SJCRH30 (cell line): ENCODE results near the gene NACC2. TPM values are rescaled to one million over a fixed set of nuclear protein-coding genes. Genes with fewer than 3 reads are reported as not detected.
A peak's percentile ranks its signal among the peaks of the same experiment; 100 is the strongest.

Experiments used
- DNase-seq, 2 experiments: peaks; one replicate each; pipeline ENCODE4 v3.0.0-alpha.2; 2015 to 2020
- H3K27ac ChIP-seq: fragments of 250-450 bp; sonication (Bioruptor Pico); 2 replicates; pipeline ENCODE4 v1.5.1; 2020; ENCODE audit warnings: mild to moderate bottlenecking, moderate library complexity
- H3K27me3 ChIP-seq: fragments of 250-450 bp; sonication (Bioruptor Pico); 2 replicates; pipeline ENCODE4 v1.5.1; 2020; ENCODE audit warnings: mild to moderate bottlenecking, moderate library complexity
- H3K36me3 ChIP-seq: fragments of 250-450 bp; sonication (Bioruptor Pico); 2 replicates; pipeline ENCODE4 v1.5.1; 2020; ENCODE audit warnings: mild to moderate bottlenecking, moderate library complexity
- H3K4me1 ChIP-seq: fragments of 250-450 bp; sonication (Bioruptor Pico); 2 replicates; pipeline ENCODE4 v1.5.1; 2020; ENCODE audit warnings: mild to moderate bottlenecking, moderate library complexity
- H3K4me3 ChIP-seq: fragments of 250-450 bp; sonication (Bioruptor Pico); 2 replicates; pipeline ENCODE4 v1.5.1; 2020; ENCODE audit warnings: mild to moderate bottlenecking, moderate library complexity
- H3K9me3 ChIP-seq: fragments of 250-450 bp; sonication (Bioruptor Pico); replicated peaks from 2 replicates; pipeline ENCODE4 v1.5.1; 2020; ENCODE audit warnings: mild to moderate bottlenecking, moderate library complexity
- total RNA-seq: library from RNA; depleted of rRNA; stranded (reverse); fragments of >200 nt; shearing (Covaris generic); gene quantifications from 2 replicates; pipeline ENCODE4 v1.2.3, GENCODE V29; 2014

NACC2 gene
- total RNA-seq, 1 experiment from 2014 or later = 4.4 TPM

DNA sequence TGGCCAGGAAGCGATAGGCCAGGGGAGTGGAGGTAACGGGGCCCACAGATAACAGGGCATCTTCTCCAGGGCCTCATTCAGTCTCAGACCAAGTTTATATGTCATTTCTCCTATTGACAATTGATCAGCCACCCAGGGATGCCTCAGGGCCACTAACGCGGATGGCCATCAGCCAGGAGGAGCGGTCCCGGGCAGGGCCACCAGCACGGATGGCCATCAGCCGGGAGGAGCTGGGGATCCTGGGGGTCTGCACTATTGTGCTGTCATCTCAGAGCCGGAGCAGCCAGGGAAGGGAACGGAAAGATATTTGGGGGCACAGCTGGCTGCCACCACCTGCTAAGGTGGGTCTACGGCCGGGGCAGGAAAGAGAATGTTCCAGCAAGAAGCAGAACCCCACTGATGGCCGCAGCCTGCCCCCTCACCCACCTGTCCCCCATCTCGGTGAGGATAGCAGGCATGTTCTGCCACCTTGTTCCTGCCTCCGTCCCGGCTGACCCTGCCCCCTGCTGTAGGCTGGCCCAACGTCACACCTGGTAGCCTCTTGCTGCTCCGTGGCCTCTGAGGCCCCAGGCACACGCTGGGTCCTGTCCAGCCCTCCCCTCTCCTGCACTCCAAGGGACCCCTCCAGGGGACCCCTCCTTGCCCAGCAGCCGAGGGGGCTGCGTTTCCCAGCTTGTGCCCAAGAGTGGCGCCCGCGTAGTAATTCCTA lies 112.4 kb downstream of the NACC2 start:
- no peak overlapping the region for H3K27ac ChIP-seq
- H3K36me3 ChIP-seq = no peaks in the 10 kb centered on the region
- no peaks in the 10 kb centered on the region for H3K9me3 ChIP-seq
- H3K4me3 ChIP-seq = no peak overlapping the region
- H3K4me1 ChIP-seq = peaks cover 21% of the 10 kb centered on the region
- no peak for DNase-seq
- H3K27me3 ChIP-seq = peaks cover 31% of the 10 kb centered on the region

DNA sequence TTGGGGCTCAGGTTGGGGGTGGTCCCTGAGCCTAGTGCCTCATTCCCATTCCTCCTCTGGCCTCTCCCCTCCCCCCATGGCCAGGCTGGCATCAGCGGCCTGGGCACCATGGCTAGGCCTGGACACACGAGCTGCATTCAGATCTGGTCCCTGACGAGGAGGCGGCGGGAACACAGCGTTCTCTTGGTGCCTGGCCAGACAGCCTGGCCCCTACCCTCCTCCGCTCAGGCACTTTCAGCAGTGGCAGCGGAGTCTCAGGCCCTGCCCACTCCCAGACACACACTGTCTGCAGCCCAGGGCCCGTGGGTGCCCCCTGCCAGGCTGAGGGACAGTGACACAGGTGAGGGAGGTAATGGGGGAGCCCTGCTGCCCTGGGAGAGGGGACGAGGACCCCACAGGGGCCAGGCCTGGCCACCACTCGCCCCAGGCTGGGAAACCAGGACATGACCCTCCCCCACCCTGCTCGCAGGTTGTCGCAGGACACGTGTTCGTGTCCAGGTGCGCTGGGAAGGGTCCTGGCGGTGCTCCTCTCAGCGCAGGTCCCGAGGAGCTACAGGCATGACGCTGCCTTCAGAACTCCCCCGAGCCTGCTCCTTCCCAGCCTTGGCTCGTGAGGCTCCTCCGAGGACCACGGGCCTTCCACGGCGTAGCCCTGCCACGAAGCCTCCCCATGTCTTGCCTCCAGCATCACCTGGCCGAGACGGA lies 114.0 kb downstream of the NACC2 start:
- DNase-seq = no peak
- H3K9me3 ChIP-seq = no peaks in the 10 kb centered on the region
- H3K4me1 ChIP-seq = peaks cover 28% of the 10 kb centered on the region
- H3K36me3 ChIP-seq = no peaks in the 10 kb centered on the region
- H3K27ac ChIP-seq = no peak overlapping the region
- no peak overlapping the region for H3K4me3 ChIP-seq
- peaks cover 23% of the 10 kb centered on the region; the same call in 1 of the 2 replicates for H3K27me3 ChIP-seq

DNA sequence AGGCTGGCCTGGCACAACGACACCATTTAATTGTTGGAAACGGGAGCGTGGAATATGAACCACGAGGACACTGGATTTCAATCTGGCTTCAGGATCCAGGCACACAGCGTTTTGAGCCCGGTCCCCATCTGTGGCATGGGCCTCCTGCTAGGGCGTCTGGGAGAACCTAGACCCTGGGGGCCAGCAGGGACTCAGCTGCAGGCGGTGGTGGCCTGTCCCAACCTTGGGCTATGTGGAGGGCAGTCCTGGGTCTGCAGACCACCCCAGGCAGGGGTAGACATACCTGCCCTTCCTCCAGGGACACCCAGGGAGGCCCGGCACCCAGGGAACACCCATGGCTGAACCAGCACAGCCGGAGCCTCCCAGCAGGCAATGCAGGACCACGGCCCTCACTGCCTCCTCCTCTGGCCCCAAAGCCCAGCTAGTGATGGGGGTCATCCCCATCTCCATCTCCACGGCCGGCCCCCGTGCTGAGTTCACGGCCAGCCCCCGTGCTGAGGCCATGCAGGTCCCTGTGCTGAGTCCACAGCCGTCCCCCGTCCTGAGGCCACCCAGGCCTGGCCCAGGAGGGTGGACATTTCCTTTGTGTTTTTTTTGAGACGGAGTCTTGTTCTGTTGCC lies 115.4 kb downstream of the NACC2 start:
- Histone ChIP-seq H3K4me1 (peaks cover 17% of the 10 kb centered on the region), H3K27ac (no peak overlapping the region), H3K9me3 (no peaks in the 10 kb centered on the region), H3K4me3 (no peak overlapping the region), H3K36me3 (no peaks in the 10 kb centered on the region), H3K27me3 (peaks cover 23% of the 10 kb centered on the region; the same call in 1 of the 2 replicates)
- no peak for DNase-seq

DNA sequence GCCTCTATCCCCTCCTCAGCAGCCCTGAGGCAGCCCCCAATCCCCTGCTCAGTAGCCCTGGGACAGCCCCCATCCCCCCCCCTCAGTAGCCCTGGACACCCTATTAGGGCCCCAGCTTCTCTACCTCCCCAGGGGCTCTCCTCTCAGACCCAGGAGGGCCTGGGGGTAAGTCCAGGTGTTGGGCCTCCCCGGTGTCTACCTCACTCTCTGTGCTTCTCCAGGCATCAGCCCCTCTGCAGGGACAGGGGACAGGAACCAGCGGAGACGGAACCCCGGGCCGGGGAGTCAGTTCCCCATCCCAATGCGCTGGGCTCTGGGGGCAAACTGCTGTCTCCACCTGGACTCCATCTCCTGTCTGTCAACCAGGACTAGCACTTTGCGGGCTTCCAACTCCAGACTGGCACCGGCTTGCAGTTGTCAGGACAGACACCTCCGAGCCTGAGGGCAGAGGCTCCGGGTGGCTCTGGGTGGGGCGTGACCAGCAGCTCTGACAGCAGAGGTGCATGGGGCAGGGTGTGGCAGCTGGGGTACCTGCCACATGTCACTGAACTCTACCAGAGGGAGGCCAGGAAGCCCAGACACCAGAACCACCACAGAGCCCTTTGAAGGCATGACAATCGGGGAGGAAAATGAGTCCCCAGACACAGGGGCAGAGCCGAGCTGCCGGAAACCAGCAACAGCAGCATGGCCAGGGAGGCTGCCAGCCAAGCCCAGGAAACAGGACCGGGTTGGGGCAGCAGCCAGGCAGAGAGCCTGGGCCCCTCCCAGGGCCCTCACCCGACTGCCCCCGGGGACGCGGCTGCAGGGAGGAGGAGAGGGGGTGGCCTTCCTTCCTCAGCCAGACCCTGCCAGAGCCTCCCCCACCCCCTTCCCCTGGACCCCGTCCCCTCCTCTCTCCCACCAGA lies 116.2 kb downstream of the NACC2 start:
- H3K4me1 ChIP-seq = peaks cover 10% of the 10 kb centered on the region
- no peaks in the 10 kb centered on the region for H3K36me3 ChIP-seq
- peaks cover 23% of the 10 kb centered on the region; the same call in 1 of the 2 replicates for H3K27me3 ChIP-seq
- H3K9me3 ChIP-seq = no peaks in the 10 kb centered on the region
- DNase-seq = no peak
- no peak overlapping the region for H3K4me3 ChIP-seq
- H3K27ac ChIP-seq = no peak overlapping the region

DNA sequence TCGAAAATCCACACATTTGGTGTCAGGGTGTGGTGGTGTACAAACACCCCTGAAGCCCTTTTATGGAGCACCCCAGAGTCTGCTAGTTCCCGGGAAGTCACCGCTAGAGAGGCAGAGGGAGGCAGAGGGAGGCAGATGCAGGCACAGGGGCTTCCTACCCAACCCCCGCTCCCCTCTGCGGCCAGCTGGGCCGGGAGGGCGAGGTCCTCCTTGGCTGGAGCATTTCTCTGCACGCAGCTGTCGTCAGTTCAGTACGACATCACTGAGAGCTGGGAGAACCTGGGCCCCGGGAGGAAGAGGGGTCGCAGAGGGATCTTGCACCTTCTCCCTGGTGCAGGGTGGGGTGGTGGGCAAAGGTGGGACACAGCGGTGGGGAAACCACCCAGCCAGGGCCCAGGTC lies 118.1 kb downstream of the NACC2 start:
- H3K4me3 ChIP-seq = no peak overlapping the region
- H3K36me3 ChIP-seq = no peaks in the 10 kb centered on the region
- no peak overlapping the region for H3K27ac ChIP-seq
- H3K9me3 ChIP-seq = no peaks in the 10 kb centered on the region
- H3K4me1 ChIP-seq = peaks cover 7% of the 10 kb centered on the region; the same call in 1 of the 2 replicates
- H3K27me3 ChIP-seq = peaks cover 13% of the 10 kb centered on the region; the same call in 1 of the 2 replicates
- DNase-seq = peak; percentile 50 to 59

DNA sequence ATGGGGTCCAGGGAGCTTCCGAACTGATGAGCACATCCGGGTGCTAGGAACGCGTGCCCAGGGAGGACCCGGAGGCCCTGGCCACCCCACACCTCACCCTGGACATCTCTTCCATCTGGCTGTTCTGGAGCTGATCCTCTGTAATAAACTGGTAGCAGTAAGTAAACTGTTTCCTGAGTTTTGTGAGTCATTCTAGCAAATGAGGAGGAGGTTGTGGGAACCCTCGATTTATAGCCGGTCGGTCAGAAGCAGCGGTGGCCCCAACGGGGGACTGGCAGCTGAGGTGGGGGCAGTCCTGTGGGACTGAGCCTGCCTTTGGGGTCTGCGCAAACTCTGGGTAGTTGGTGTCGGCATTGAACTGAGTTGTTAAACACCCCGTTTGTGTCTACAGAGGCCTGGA lies 118.6 kb downstream of the NACC2 start:
- Histone ChIP-seq H3K36me3 (no peaks in the 10 kb centered on the region), H3K4me3 (no peak overlapping the region), H3K27ac (no peak overlapping the region), H3K27me3 (peaks cover 13% of the 10 kb centered on the region; the same call in 1 of the 2 replicates), H3K4me1 (peaks cover 7% of the 10 kb centered on the region; the same call in 1 of the 2 replicates), H3K9me3 (no peaks in the 10 kb centered on the region)
- DNase-seq = no peak

DNA sequence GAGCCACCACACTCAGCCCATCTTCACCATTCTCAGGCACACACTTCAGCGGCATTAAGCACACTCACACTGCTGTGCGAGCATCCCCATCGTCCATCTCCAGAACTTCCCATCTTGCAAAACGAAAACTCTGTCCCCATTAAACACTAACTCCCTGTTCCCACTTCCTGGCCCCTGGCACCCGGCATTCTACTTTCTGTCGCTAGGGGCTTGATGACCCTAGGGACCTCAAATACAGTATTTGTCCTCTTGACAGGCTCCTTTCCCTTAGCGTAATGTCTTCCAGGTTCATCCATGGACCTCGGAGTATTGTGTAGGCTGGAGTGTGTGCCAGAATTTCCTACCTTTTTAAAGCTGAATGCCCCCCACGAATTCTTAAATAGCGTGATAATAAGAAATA lies 119.3 kb downstream of the NACC2 start:
- H3K36me3 ChIP-seq = no peaks in the 10 kb centered on the region
- H3K9me3 ChIP-seq = no peaks in the 10 kb centered on the region
- DNase-seq = no peak
- H3K4me3 ChIP-seq = no peak overlapping the region
- H3K27ac ChIP-seq = no peak overlapping the region
- peaks cover 13% of the 10 kb centered on the region; the same call in 1 of the 2 replicates for H3K27me3 ChIP-seq
- H3K4me1 ChIP-seq = peaks cover 7% of the 10 kb centered on the region; the same call in 1 of the 2 replicates

DNA sequence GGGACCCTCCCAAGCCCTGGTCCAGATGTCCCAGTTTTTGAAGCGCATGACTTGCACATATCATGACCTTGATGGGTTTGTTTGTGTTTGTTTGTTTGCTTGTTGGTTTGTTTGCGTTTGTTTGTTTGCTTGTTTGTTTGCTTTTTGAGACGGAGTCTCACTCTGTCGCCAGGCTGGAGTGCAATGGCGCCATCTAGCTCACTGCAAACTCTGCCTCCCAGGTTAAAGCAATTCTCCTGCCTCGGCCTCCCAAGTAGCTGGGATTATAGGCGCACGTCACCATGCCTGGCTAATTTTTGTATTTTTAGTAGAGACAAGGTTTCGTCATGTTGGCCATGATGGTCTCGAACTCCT lies 120.9 kb downstream of the NACC2 start:
- Histone ChIP-seq H3K4me1 (peaks cover 7% of the 10 kb centered on the region; the same call in 1 of the 2 replicates), H3K27me3 (peaks cover 9% of the 10 kb centered on the region; the same call in 1 of the 2 replicates), H3K9me3 (no peaks in the 10 kb centered on the region), H3K27ac (no peak overlapping the region), H3K36me3 (no peaks in the 10 kb centered on the region), H3K4me3 (no peak overlapping the region)
- no peak for DNase-seq

DNA sequence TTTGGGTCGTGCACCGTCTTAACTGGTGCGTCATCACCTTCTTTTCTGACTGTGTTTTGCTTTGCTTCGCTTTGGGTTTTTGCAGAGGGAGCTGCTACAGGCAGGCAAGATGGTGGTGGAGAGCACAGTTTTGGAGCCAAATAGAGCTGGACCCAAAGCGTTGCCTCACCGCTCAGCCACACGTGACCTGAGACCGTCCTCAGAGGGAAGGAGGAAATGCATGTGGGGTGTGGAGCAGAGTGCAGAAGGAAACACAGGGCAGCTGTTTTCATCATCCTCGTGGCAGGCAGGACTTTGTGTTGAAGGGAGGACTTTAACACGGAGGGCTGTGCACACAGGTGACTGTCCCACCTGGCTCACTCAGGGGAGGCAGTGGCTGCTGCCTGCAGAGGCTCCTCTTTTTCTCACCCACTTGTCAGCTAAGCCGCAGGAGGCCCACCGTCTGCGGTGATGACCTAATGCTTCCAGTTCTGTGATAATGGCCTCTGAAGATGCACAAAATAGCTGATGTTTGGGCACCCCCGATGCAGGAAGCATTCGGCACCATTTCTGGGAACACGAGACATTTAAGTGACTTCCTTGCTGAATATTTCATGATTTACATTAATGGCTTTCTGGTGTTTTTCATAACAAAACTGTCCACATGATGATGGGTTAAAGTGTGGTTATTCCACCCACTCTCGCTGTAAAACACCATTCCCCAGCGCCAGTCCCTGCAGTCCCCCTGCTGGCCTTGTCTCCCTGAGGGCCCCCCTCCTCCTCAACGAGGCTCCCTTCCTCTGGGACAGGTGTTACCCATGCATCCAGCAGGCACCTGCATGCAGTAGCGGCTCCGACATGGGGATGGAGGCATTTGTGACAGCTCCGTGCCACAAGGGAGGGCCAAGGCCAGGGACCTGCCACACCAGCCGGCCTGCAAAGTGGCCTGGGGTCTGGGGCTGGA lies 121.5 kb downstream of the NACC2 start:
- Histone ChIP-seq H3K4me1 (peaks cover 7% of the 10 kb centered on the region; the same call in 1 of the 2 replicates), H3K36me3 (no peaks in the 10 kb centered on the region), H3K27ac (no peak overlapping the region), H3K27me3 (0 out of 2 replicates have a peak, but pooled peaks cover 4% of the 10 kb centered on the region), H3K9me3 (no peaks in the 10 kb centered on the region), H3K4me3 (no peak overlapping the region)
- no peak for DNase-seq

DNA sequence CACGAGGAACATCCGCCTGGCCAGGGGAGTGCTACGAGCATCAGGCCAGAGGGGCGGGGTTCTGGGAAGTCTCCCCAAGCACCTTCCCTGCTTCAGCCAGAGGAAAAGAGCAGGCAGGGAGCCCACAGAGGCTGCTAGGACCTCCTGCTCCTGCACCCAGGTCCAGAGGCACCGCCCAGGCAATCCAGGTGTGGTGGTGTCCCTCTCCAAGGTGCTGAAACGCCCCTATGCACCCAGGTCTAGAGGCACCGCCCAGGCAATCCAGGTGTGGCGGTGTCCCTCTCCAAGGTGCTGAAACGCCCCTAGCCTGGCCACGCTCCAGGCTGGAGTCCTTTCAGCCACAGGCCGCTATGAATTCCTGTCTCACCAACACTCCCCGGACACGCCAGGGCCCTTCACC lies 123.2 kb downstream of the NACC2 start:
- peak in 1 of 2 experiments; percentile 66 for DNase-seq
- Histone ChIP-seq H3K9me3 (no peaks in the 10 kb centered on the region), H3K27me3 (0 out of 2 replicates have a peak, but pooled peaks cover 4% of the 10 kb centered on the region), H3K4me1 (peaks cover 2% of the 10 kb centered on the region; the same call in 1 of the 2 replicates), H3K27ac (no peak overlapping the region), H3K4me3 (no peak overlapping the region), H3K36me3 (no peaks in the 10 kb centered on the region)

DNA sequence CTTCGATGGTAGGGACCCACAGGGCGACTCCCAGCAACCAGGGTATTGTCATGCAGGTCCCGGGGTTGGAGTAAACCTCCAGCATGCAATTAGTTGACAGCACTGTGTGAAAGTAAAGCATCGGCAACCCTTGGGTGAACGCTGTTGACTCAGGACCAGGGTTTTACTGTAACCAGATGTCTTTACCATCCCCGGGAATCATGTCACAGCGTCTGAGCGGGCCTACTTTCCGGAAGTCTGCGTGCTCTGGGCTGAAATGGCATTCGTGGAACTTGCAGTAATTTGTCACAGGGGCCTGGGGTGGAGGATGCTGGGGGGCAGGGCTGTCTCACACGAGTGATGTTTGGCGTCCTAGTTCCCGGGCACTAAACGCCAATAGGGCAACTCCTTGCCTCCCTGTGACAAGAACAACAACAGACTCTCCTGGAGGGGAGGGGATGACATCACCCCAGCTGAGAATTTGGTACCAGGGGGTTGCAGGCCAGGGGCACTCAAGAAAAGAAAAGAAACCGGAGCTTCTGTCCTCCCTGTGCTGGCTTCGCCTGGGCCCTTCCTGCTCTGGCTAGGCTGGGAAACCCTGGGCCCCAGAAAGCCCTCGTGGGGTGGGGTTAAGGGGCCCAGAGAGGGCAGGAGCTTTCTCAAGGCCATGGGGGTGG lies 123.8 kb downstream of the NACC2 start:
- no peaks in the 10 kb centered on the region for H3K27me3 ChIP-seq
- H3K27ac ChIP-seq = no peak overlapping the region
- no peak overlapping the region for H3K4me3 ChIP-seq
- no peak for DNase-seq
- no peaks in the 10 kb centered on the region for H3K36me3 ChIP-seq
- no peaks in the 10 kb centered on the region for H3K4me1 ChIP-seq
- H3K9me3 ChIP-seq = no peaks in the 10 kb centered on the region

DNA sequence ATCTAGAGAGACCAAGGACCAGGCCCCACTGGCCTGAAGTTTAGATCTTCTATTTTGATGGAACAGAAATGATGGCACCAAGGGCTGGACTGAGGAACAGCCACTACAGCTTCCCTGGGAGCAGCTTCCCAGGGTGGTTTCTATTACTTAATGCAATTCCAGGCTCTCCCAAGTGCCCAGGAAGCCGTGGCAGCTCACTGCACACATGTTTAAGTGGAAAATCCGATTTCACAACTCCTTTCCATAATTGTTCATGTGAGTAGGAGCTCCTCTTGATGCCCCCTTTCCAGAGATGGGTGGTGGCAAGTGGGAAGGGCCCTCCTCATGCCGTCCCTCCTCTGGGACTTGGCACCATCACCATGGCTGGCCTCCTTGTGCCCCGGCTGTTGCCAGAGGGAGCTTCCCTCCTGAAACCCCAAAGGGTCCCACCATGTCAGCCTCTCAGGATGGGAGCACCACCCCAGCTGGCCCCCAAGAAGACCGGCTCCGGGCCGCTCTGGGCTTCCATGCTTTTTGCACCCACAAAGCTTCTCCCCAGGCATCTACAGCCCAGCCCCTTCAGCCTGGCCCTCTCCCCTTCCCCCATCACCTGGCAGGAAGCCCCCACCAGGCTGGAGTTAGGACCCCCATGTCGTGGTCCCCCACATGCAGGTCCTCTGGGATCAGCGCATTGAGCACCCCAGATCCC lies 124.8 kb downstream of the NACC2 start:
- H3K36me3 ChIP-seq = no peaks in the 10 kb centered on the region
- H3K27me3 ChIP-seq = no peaks in the 10 kb centered on the region
- no peak overlapping the region for H3K27ac ChIP-seq
- no peak for DNase-seq
- H3K9me3 ChIP-seq = no peaks in the 10 kb centered on the region
- no peaks in the 10 kb centered on the region for H3K4me1 ChIP-seq
- H3K4me3 ChIP-seq = no peak overlapping the region
